BE2C (cell line): ENCODE results near the gene ZNF195.
"Not testable (repeated sequence)": the region's sequence is repeated elsewhere in the genome, so short reads cannot be mapped to it uniquely, and the experiment has no call there.

Experiments used
- DNase-seq: peaks from one replicate; pipeline ENCODE4 v3.0.0-alpha.2; 2020
- H3K27me3 ChIP-seq: fragments of 250-450 bp; sonication (Bioruptor Pico); 2 replicates; pipeline ENCODE4 v1.5.1; 2020; ENCODE audit warnings: mild to moderate bottlenecking
- H3K36me3 ChIP-seq: fragments of 250-450 bp; sonication (Bioruptor Pico); 2 replicates; pipeline ENCODE4 v1.5.1; 2020; ENCODE audit warnings: mild to moderate bottlenecking
- H3K4me1 ChIP-seq: fragments of 250-450 bp; sonication (Bioruptor Pico); 2 replicates; pipeline ENCODE4 v1.5.1; 2020
- H3K4me3 ChIP-seq: 2 replicates; pipeline ENCODE4 v1.5.1; 2011; ENCODE audit warnings: low read depth, low read length
- H3K9me3 ChIP-seq: fragments of 250-450 bp; sonication (Bioruptor Pico); 2 replicates; pipeline ENCODE4 v1.5.1; 2020
- CTCF ChIP-seq: IDR thresholded peaks from 2 replicates; pipeline ENCODE4 v1.5.1; 2012; ENCODE audit warnings: mild to moderate bottlenecking, low read depth, low read length

The ZNF195 gene

GRCh38 chr11:3398509-3398908 is 19.6 kb upstream of the ZNF195 start:
- not testable (repeated sequence) for DNase-seq, H3K4me1 ChIP-seq, H3K27me3 ChIP-seq, H3K9me3 ChIP-seq, H3K4me3 ChIP-seq, H3K36me3 ChIP-seq

GRCh38 chr11:3398106-3398505 is 19.2 kb upstream of the ZNF195 start:
- H3K36me3 ChIP-seq, H3K27me3 ChIP-seq, H3K4me3 ChIP-seq, H3K9me3 ChIP-seq, DNase-seq, H3K4me1 ChIP-seq: not testable (repeated sequence)

- not testable (repeated sequence) for H3K27me3 ChIP-seq, H3K9me3 ChIP-seq, H3K36me3 ChIP-seq, H3K4me3 ChIP-seq, DNase-seq, H3K4me1 ChIP-seq
Measured at GRCh38 chr11:3397210-3397609, 18.3 kb upstream of the ZNF195 start.

- not testable (repeated sequence) for H3K36me3 ChIP-seq, DNase-seq, H3K4me1 ChIP-seq, H3K9me3 ChIP-seq, H3K4me3 ChIP-seq, H3K27me3 ChIP-seq
Measured at GRCh38 chr11:3395468-3395867, 16.5 kb upstream of the ZNF195 start.

GRCh38 chr11:3394956-3395355 is 16.0 kb upstream of the ZNF195 start:
- H3K27me3 ChIP-seq, H3K9me3 ChIP-seq, DNase-seq, H3K36me3 ChIP-seq, H3K4me1 ChIP-seq, H3K4me3 ChIP-seq: not testable (repeated sequence)

- H3K9me3 ChIP-seq, H3K36me3 ChIP-seq, H3K4me1 ChIP-seq, DNase-seq, H3K27me3 ChIP-seq, H3K4me3 ChIP-seq: not testable (repeated sequence)
Measured at GRCh38 chr11:3393450-3393849, 14.5 kb upstream of the ZNF195 start.

GRCh38 chr11:3382613-3383285 is 3.8 kb upstream of the ZNF195 start:
- TF ChIP-seq CTCF: no peak
- no peak for DNase-seq

GRCh38 chr11:3381794-3382193 is 2.8 kb upstream of the ZNF195 start:
- H3K4me3 ChIP-seq: peak overlapping the region; percentile 46
- no peak for DNase-seq
- TF ChIP-seq CTCF: no peak
- H3K4me1 ChIP-seq: no peaks in the 10 kb centered on the region
- H3K36me3 ChIP-seq: peaks cover 8% of the 10 kb centered on the region
- no peaks in the 10 kb centered on the region for H3K27me3 ChIP-seq
- H3K9me3 ChIP-seq: no peaks in the 10 kb centered on the region

More at GRCh38 chr11:3382613-3383285, 3.8 kb upstream of the ZNF195 start:
- Histone ChIP-seq H3K9me3 (no peaks in the 10 kb centered on the region), H3K4me1 (no peaks in the 10 kb centered on the region), H3K4me3 (no peak overlapping the region), H3K36me3 (peaks cover under 1% of the 10 kb centered on the region), H3K27me3 (no peaks in the 10 kb centered on the region)

GRCh38 chr11:3380706-3381545 is 2.0 kb upstream of the ZNF195 start:
- DNase-seq: peak; percentile 47
- Histone ChIP-seq H3K36me3 (peaks cover 9% of the 10 kb centered on the region), H3K27me3 (no peaks in the 10 kb centered on the region), H3K4me3 (peak overlapping the region; percentile 46), H3K4me1 (no peaks in the 10 kb centered on the region), H3K9me3 (no peaks in the 10 kb centered on the region)
- TF ChIP-seq CTCF: no peak
